B cell (primary cell): ENCODE measurements around the gene PAQR5. TPM values are rescaled to one million over a fixed set of nuclear protein-coding genes. Genes with fewer than 3 reads are reported as not detected.

ENCODE experiments used
- ATAC-seq: fragments of 200-7000 bp; cut with Tn5 transposase; one replicate; pipeline ENCODE4 v1.10.0; 2021; ENCODE audit warnings: low read depth, mild to moderate bottlenecking, moderate number of reproducible peaks, moderate library complexity
- CTCF ChIA-PET: fragments of 350-600 bp; sonication (Branson Sonifier 250); formaldehyde crosslinking; loops from one replicate; lab custom pipeline; 2021; ENCODE audit warnings: antibody characterized with exemption, inconsistent platforms; lab: Charles Lee
- POLR2A ChIA-PET: fragments of 350-600 bp; sonication (Branson Sonifier 250); formaldehyde crosslinking; loops from one replicate; lab custom pipeline; 2021; ENCODE audit warnings: antibody characterized with exemption; lab: Charles Lee
- DNase-seq: peaks from one replicate; pipeline ENCODE4 v3.0.0; 2013
- H2AFZ ChIP-seq: 2 replicates; pipeline ENCODE4 v1.6.1; 2012; ENCODE audit warnings: mild to moderate bottlenecking, low read depth, low read length; ENCODE audit not compliant: insufficient read depth, poor library complexity, severe bottlenecking
- H3K27ac ChIP-seq, 2 donors: 1 replicate in 1 of 2; 2 replicates in 1 of 2; pipeline ENCODE4 v1.5.1; 2012 to 2013; ENCODE audit warnings: low read length in 2 of 2, mild to moderate bottlenecking in 2 of 2, moderate library complexity in 1 of 2
- H3K27me3 ChIP-seq, 4 experiments: fragments of 200-600 bp in 1 of 4; sonication (generic) in 1 of 4; replicated peaks in 1 of 4; 1 replicate in 2 of 4; 2 replicates in 2 of 4; pipeline versions ENCODE4 v1.6.1 to v1.7.0; 2013 to 2016; ENCODE audit warnings: low read length in 3 of 4, mild to moderate bottlenecking in 2 of 4, mixed read lengths in 1 of 4, moderate library complexity in 1 of 4; ENCODE audit not compliant: insufficient read depth in 4 of 4, control insufficient read depth in 3 of 4; ENCODE audit errors: control extremely low read depth in 1 of 4
- H3K36me3 ChIP-seq, 2 experiments: replicated peaks in 1 of 2; 1 replicate in 1 of 2; 2 replicates in 1 of 2; pipeline versions ENCODE4 v1.6.1 to v1.7.1; 2013; ENCODE audit warnings: low read length in 1 of 2; ENCODE audit not compliant: insufficient read depth in 2 of 2, control insufficient read depth in 1 of 2; ENCODE audit errors: control extremely low read depth in 1 of 2, extremely low read depth in 1 of 2
- H3K4me1 ChIP-seq, 2 donors: fragments of 200-600 bp in 1 of 2; sonication (generic) in 1 of 2; 1 replicate in 1 of 2; 2 replicates in 1 of 2; pipeline versions ENCODE4 v1.5.1 to v1.6.1; 2013 to 2017; ENCODE audit warnings: low read length in 2 of 2; ENCODE audit not compliant: control insufficient read depth in 2 of 2, insufficient read depth in 2 of 2
- H3K4me2 ChIP-seq: replicated peaks from 2 replicates; pipeline ENCODE3; 2012; ENCODE audit warnings: mild to moderate bottlenecking, low read depth, low read length; ENCODE audit not compliant: poor library complexity, severe bottlenecking
- H3K4me3 ChIP-seq, 5 experiments: fragments of 200-600 bp in 1 of 5; sonication (generic) in 1 of 5; 1 replicate in 3 of 5; 2 replicates in 2 of 5; pipeline versions ENCODE4 v1.5.1 to v1.7.0; 2011 to 2016; ENCODE audit warnings: low read length in 4 of 5, mild to moderate bottlenecking in 4 of 5, low read depth in 2 of 5, control low read depth in 1 of 5, moderate library complexity in 1 of 5; ENCODE audit not compliant: insufficient read depth in 1 of 5; ENCODE audit errors: control extremely low read depth in 1 of 5, extremely low read depth in 1 of 5
- H3K79me2 ChIP-seq: fragments of 200-600 bp; sonication (generic); one replicate; pipeline ENCODE4 v1.6.0; 2016; ENCODE audit warnings: low read length; ENCODE audit not compliant: control insufficient read depth, insufficient read depth
- H3K9ac ChIP-seq: fragments of 200-600 bp; sonication (generic); 2 replicates; pipeline ENCODE4 v1.6.1; 2017; ENCODE audit warnings: mild to moderate bottlenecking, low read length, moderate library complexity
- H3K9me3 ChIP-seq, 3 donors: one replicate each; pipeline versions ENCODE4 v1.6.1 to v1.7.1; 2013; ENCODE audit warnings: low read length in 2 of 3; ENCODE audit not compliant: control insufficient read depth in 2 of 3, insufficient read depth in 1 of 3; ENCODE audit errors: control extremely low read depth in 1 of 3
- H4K20me1 ChIP-seq: 2 replicates; pipeline ENCODE4 v1.6.0; 2012; ENCODE audit warnings: mild to moderate bottlenecking, low read length; ENCODE audit not compliant: insufficient read depth, control insufficient read depth, poor library complexity, severe bottlenecking
- H3K27ac Mint-ChIP-seq: one replicate; pipeline ENCODE4 v1.8.0; 2021; ENCODE audit warnings: mixed read lengths
- H3K27me3 Mint-ChIP-seq: one replicate; pipeline ENCODE4 v1.8.0; 2021; ENCODE audit warnings: mixed read lengths
- H3K4me1 Mint-ChIP-seq: one replicate; pipeline ENCODE4 v1.8.0; 2021; ENCODE audit warnings: mixed read lengths
- H3K4me3 Mint-ChIP-seq: one replicate; pipeline ENCODE4 v1.8.0; 2021; ENCODE audit warnings: mixed read lengths
- H3K9me3 Mint-ChIP-seq: one replicate; pipeline ENCODE4 v1.8.0; 2022; ENCODE audit warnings: mixed read lengths; ENCODE audit not compliant: insufficient read depth
- EZH2 ChIP-seq: IDR thresholded peaks from 2 replicates; pipeline ENCODE4 v1.6.1; 2012; ENCODE audit warnings: borderline replicate concordance, low read depth, mild to moderate bottlenecking, moderate library complexity, low read length; ENCODE audit not compliant: insufficient read depth, poor library complexity, severe bottlenecking
- WGBS: methylation state at CpG from one replicate; pipeline ENCODE4 v1.1.5; 2013; ENCODE audit warnings: missing lambda C conversion rate; ENCODE audit not compliant: insufficient coverage; 5-methylcytosine and 5-hydroxymethylcytosine counted together
- intact Hi-C: fragments of 100-400 bp; cut with micrococcal nuclease; formaldehyde crosslinking; loops from one replicate; pipeline ENCODE4 v1.10.0; 2022
- polyA plus RNA-seq: library from polyadenylated mRNA; depleted of rRNA; stranded (reverse); fragments of >200 nt; gene quantifications from 2 replicates; pipeline ENCODE4 v1.2.3, GENCODE V29; 2012
- total RNA-seq, 2 donors: library from RNA; stranded (reverse); fragments of 120-200 nt in 1 of 2; gene quantifications; 1 replicate in 1 of 2; 2 replicates in 1 of 2; pipeline versions ENCODE4 v1.2.3 to v1.2.4, GENCODE V29; 2013 to 2022
- TF ChIP-seq, protein P1 (sequence below): fragments of 200-600 bp; IDR thresholded peaks from one replicate; pipeline ENCODE4 v1.8.0; 2022; ENCODE audit warnings: antibody characterized with exemption, mild to moderate bottlenecking

Gene PAQR5
- total and polyA plus RNA-seq, 2 donors (not counting 1 experiment from before 2014, with no cell fraction given) = not detected

DNA sequence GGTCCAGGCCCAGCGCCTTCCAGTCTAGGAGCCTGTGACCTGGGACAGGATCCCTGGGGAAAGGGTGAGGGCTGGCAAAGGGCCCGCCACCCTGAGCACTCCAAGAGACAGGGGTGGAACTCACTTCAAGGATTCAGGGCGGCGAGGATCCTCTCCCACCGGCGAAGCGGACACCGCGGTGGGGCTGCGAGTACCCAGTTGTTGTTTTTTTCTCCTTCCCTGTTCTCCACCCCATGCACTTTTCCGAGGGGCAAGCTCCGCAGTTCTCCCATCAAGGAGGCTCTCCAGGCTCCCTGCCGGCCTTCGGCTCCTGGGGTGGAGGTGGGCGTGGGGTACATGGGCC, 387 bp upstream of the PAQR5 start:
- no peak for TF ChIP-seq EZH2
- TF ChIP-seq, protein P1, sequence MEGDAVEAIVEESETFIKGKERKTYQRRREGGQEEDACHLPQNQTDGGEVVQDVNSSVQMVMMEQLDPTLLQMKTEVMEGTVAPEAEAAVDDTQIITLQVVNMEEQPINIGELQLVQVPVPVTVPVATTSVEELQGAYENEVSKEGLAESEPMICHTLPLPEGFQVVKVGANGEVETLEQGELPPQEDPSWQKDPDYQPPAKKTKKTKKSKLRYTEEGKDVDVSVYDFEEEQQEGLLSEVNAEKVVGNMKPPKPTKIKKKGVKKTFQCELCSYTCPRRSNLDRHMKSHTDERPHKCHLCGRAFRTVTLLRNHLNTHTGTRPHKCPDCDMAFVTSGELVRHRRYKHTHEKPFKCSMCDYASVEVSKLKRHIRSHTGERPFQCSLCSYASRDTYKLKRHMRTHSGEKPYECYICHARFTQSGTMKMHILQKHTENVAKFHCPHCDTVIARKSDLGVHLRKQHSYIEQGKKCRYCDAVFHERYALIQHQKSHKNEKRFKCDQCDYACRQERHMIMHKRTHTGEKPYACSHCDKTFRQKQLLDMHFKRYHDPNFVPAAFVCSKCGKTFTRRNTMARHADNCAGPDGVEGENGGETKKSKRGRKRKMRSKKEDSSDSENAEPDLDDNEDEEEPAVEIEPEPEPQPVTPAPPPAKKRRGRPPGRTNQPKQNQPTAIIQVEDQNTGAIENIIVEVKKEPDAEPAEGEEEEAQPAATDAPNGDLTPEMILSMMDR = no peak
- peaks cover 0 to 31% (median 12%) of the 10 kb centered on the region in 4 experiments for H3K27me3 ChIP-seq
- H3K9ac ChIP-seq = no peak overlapping the region
- ChIA-PET CTCF (no interaction called here), POLR2A (no interaction called here)
- WGBS = 75% methylated on average over 11 of the region's 15 CpGs
- Mint-ChIP-seq H3K27ac (no peak overlapping the region), H3K9me3 (no peaks in the 10 kb centered on the region), H3K4me3 (peak overlapping the region; percentile 64), H3K4me1 (no peaks in the 10 kb centered on the region), H3K27me3 (peaks cover 41% of the 10 kb centered on the region)
- H3K4me2 ChIP-seq = peak overlapping the region; percentile 68
- intact Hi-C loops = no loop called here
- no peaks in the 10 kb centered on the region for H3K79me2 ChIP-seq
- no peaks in the 10 kb centered on the region for H3K9me3 ChIP-seq
- no peaks in the 10 kb centered on the region for H4K20me1 ChIP-seq
- H3K27ac ChIP-seq = no peak overlapping the region
- H3K4me1 ChIP-seq = peaks cover 4 to 5% of the 10 kb centered on the region in 2 donors
- ATAC-seq = no peak
- H3K36me3 ChIP-seq = no peaks in the 10 kb centered on the region
- no peak for DNase-seq
- H3K4me3 ChIP-seq = no peak overlapping the region
- no peak overlapping the region for H2AFZ ChIP-seq

DNA sequence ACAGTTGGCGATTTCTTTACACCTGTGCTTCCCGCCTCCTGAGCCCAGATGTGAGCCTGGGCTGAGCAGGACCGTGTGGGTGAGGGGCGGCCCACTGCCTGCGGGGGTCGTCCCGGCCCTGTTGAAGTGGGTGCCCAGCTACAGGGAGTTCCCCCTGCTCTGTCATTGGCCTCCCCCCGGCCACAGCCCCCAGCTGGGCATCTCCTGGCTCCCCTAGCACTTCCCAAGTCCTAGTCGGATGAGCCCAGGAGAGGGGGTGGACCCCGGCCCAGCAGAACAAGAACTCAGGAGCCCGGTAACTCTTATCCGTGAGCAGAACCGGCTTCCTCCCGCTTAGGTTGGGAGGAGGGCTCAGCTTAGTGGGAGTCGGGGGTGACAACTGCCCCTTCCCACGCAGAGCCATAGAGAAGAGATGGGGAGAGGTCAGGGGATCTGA, 757 bp downstream of the PAQR5 start:
- H3K4me2 ChIP-seq = peak overlapping the region; percentile 68
- H2AFZ ChIP-seq = peak overlapping the region; percentile 38
- Mint-ChIP-seq H3K4me1 (no peaks in the 10 kb centered on the region), H3K4me3 (peak overlapping the region; percentile 13), H3K27me3 (peaks cover 46% of the 10 kb centered on the region), H3K9me3 (no peaks in the 10 kb centered on the region), H3K27ac (no peak overlapping the region)
- DNase-seq = no peak
- intact Hi-C loops = no loop called here
- H3K4me1 ChIP-seq = peaks cover 4 to 5% of the 10 kb centered on the region in 2 donors
- WGBS = 29% methylated on average over 6 of the region's 16 CpGs
- ChIA-PET CTCF (no interaction called here), POLR2A (no interaction called here)
- ATAC-seq = no peak
- H3K9ac ChIP-seq = no peak overlapping the region
- no peak overlapping the region for H3K27ac ChIP-seq
- H3K79me2 ChIP-seq = no peaks in the 10 kb centered on the region
- no peak for TF ChIP-seq EZH2
- TF ChIP-seq, protein P1 = no peak
- H3K36me3 ChIP-seq = no peaks in the 10 kb centered on the region
- no peaks in the 10 kb centered on the region for H3K9me3 ChIP-seq
- no peaks in the 10 kb centered on the region for H4K20me1 ChIP-seq
- peaks cover 0 to 31% (median 12%) of the 10 kb centered on the region in 4 experiments for H3K27me3 ChIP-seq
- no peak overlapping the region for H3K4me3 ChIP-seq
